Cardiac fibroblast (primary cell): Measurements from ENCODE around the gene HOXA4.

Experiments used
- DNase-seq, 2 donors: peaks; one replicate each; pipeline versions ENCODE4 v3.0.0 to v3.0.0-alpha.2; 2010; ENCODE audit warnings: low read depth in 2 of 2
- H3K4me3 ChIP-seq, 2 donors: replicated peaks in 1 of 2; 1 replicate in 1 of 2; 2 replicates in 1 of 2; pipeline ENCODE4 v1.5.1; 2011; ENCODE audit warnings: low read depth in 2 of 2, low read length in 2 of 2, mild to moderate bottlenecking in 2 of 2, moderate library complexity in 1 of 2
- CTCF ChIP-seq: IDR thresholded peaks from one replicate; pipeline ENCODE4 v1.5.1; 2011; ENCODE audit warnings: low read depth, mild to moderate bottlenecking, low read length, inconsistent platforms

HOXA4 gene

GRCh38 chr7:27155816-27156507 lies 25.4 kb upstream of the HOXA4 start:
- DNase-seq, result no peak
- TF ChIP-seq CTCF, result no peak
- no peak overlapping the region for H3K4me3 ChIP-seq

- no peak for DNase-seq
- no peak overlapping the region for H3K4me3 ChIP-seq
- TF ChIP-seq CTCF, result no peak
Measured at GRCh38 chr7:27154901-27155815, 24.6 kb upstream of the HOXA4 start.

GRCh38 chr7:27154369-27154768 lies 23.8 kb upstream of the HOXA4 start:
- TF ChIP-seq CTCF, result no peak
- no peak overlapping the region for H3K4me3 ChIP-seq
- DNase-seq, result no peak

GRCh38 chr7:27153526-27153925 lies 23.0 kb upstream of the HOXA4 start:
- no peak overlapping the region for H3K4me3 ChIP-seq
- no peak for TF ChIP-seq CTCF
- no peak for DNase-seq

- no peak for DNase-seq
- H3K4me3 ChIP-seq, result no peak overlapping the region
- TF ChIP-seq CTCF, result no peak
Measured at GRCh38 chr7:27152816-27153442, 22.4 kb upstream of the HOXA4 start.

GRCh38 chr7:27151931-27152815 lies 21.6 kb upstream of the HOXA4 start, which contains the start of gene HOXA3:
Gene HOXA3 (minus strand): TSS chr7:27152583. CDS start chr7:27110640, 41,943 bp downstream.
- TF ChIP-seq CTCF, result no peak
- H3K4me3 ChIP-seq, result no peak within 1 kb of the TSS
- no peak for DNase-seq
